GM19397 (cell line): Measurements from ENCODE around the gene KIAA0040.
A peak's percentile ranks its signal among the peaks of the same experiment; 100 is the strongest.

Source experiments
- ATAC-seq: cut with Tn5 transposase; IDR thresholded peaks from one replicate; pipeline ENCODE4 v1.9.1; 2021; ENCODE audit warnings: mild to moderate bottlenecking, moderate library complexity; ENCODE audit not compliant: unreplicated experiment

The KIAA0040 gene

GRCh38 chr1:175203570-175204068 is 11.0 kb upstream of the KIAA0040 start:
- no peak for ATAC-seq

- no peak for ATAC-seq
Measured at GRCh38 chr1:175200678-175201521, 8.3 kb upstream of the KIAA0040 start.

GRCh38 chr1:175198332-175198731 is 5.8 kb upstream of the KIAA0040 start:
- ATAC-seq: no peak

- no peak for ATAC-seq
Measured at GRCh38 chr1:175197531-175197930, 5.0 kb upstream of the KIAA0040 start.

- ATAC-seq: no peak
Measured at GRCh38 chr1:175195798-175196197, 3.2 kb upstream of the KIAA0040 start.

- no peak for ATAC-seq
Measured at GRCh38 chr1:175195281-175195680, 2.7 kb upstream of the KIAA0040 start.

GRCh38 chr1:175193527-175193910 is 943 bp upstream of the KIAA0040 start:
- ATAC-seq: no peak

GRCh38 chr1:175192111-175192629 is 406 bp downstream of the KIAA0040 start:
- no peak for ATAC-seq

GRCh38 chr1:175191659-175192058 is 917 bp downstream of the KIAA0040 start:
- no peak for ATAC-seq

- ATAC-seq: peak; percentile 49
Measured at GRCh38 chr1:175188936-175189335, 3.6 kb downstream of the KIAA0040 start.

- ATAC-seq: no peak
Measured at GRCh38 chr1:175186433-175187160, 6.0 kb downstream of the KIAA0040 start.

- ATAC-seq: no peak
Measured at GRCh38 chr1:175185903-175186302, 6.7 kb downstream of the KIAA0040 start.

- ATAC-seq: no peak
Measured at GRCh38 chr1:175183586-175183985, 9.0 kb downstream of the KIAA0040 start.

GRCh38 chr1:175182201-175182746 is 10.3 kb downstream of the KIAA0040 start:
- no peak for ATAC-seq

- no peak for ATAC-seq
Measured at GRCh38 chr1:175179837-175180590, 12.6 kb downstream of the KIAA0040 start.

GRCh38 chr1:175178456-175178855 is 14.1 kb downstream of the KIAA0040 start:
- no peak for ATAC-seq

GRCh38 chr1:175178056-175178455 is 14.5 kb downstream of the KIAA0040 start:
- ATAC-seq: no peak

- ATAC-seq: no peak
Measured at GRCh38 chr1:175176246-175176645, 16.3 kb downstream of the KIAA0040 start.

GRCh38 chr1:175174309-175175102 is 18.1 kb downstream of the KIAA0040 start:
- ATAC-seq: peak; percentile 56

- ATAC-seq: no peak
Measured at GRCh38 chr1:175173531-175173930, 19.0 kb downstream of the KIAA0040 start.
